Measurements from ENCODE around the gene RGS5.
A peak's percentile ranks its signal among the peaks of the same experiment; 100 is the strongest.

The RGS5 gene

GRCh38 chr1:163172596-163172995, 30.1 kb downstream of the RGS5 start:
- Histone ChIP-seq H3K9me3 (replicated peaks; ENCODE audit: insufficient read depth, low read length) (no peaks in the 10 kb centered on the region), H3F3A (ENCODE audit: insufficient read depth, low read length) (no peaks in the 10 kb centered on the region), H3K36me3 (replicated peaks; ENCODE audit: insufficient read depth, low read length) (no peaks in the 10 kb centered on the region), H3K9ac (ENCODE audit: low read length) (no peak overlapping the region), H4K20me1 (ENCODE audit: insufficient read depth, low read length) (no peaks in the 10 kb centered on the region), H3K4me2 (ENCODE audit: low read depth, low read length) (no peak overlapping the region), H3K27ac (ENCODE audit: low read length) (no peak overlapping the region), H3K9me2 (replicated peaks; ENCODE audit: insufficient read depth, low read length) (no peaks in the 10 kb centered on the region), H3K4me1 (ENCODE audit: low read length) (no peaks in the 10 kb centered on the region), H3K79me2 (ENCODE audit: low read length) (no peaks in the 10 kb centered on the region), H3K4me3 (ENCODE audit: low read length) (no peak overlapping the region), H3K27me3 (replicated peaks; ENCODE audit: insufficient read depth, low read length) (no peaks in the 10 kb centered on the region), H2AFZ (ENCODE audit: low read length) (no peak overlapping the region)
- TF ChIP-seq EZH2 (optimal IDR thresholded peaks at IDR 0.05; ENCODE audit: low read depth, low read length) (no peak), EZH2phosphoT487 (IDR thresholded peaks at IDR 0.05; ENCODE audit: low read length) (no peak), CTCF (IDR thresholded peaks at IDR 0.05; ENCODE audit: low read length) (no peak)
- no peak for DNase-seq

- no peak for DNase-seq
- Histone ChIP-seq H3K9me3 (replicated peaks; ENCODE audit: insufficient read depth, low read length) (no peaks in the 10 kb centered on the region), H3K4me3 (ENCODE audit: low read length) (no peak overlapping the region), H3K27me3 (replicated peaks; ENCODE audit: insufficient read depth, low read length) (no peaks in the 10 kb centered on the region), H3K36me3 (replicated peaks; ENCODE audit: insufficient read depth, low read length) (no peaks in the 10 kb centered on the region), H3K4me1 (ENCODE audit: low read length) (no peaks in the 10 kb centered on the region), H3K9me2 (replicated peaks; ENCODE audit: insufficient read depth, low read length) (no peaks in the 10 kb centered on the region), H3K9ac (ENCODE audit: low read length) (no peak overlapping the region), H4K20me1 (ENCODE audit: insufficient read depth, low read length) (no peaks in the 10 kb centered on the region), H3F3A (ENCODE audit: insufficient read depth, low read length) (no peaks in the 10 kb centered on the region), H3K4me2 (ENCODE audit: low read depth, low read length) (no peak overlapping the region), H3K79me2 (ENCODE audit: low read length) (no peaks in the 10 kb centered on the region), H3K27ac (ENCODE audit: low read length) (no peak overlapping the region), H2AFZ (ENCODE audit: low read length) (no peak overlapping the region)
- TF ChIP-seq EZH2 (optimal IDR thresholded peaks at IDR 0.05; ENCODE audit: low read depth, low read length) (no peak), EZH2phosphoT487 (IDR thresholded peaks at IDR 0.05; ENCODE audit: low read length) (no peak), CTCF (IDR thresholded peaks at IDR 0.05; ENCODE audit: low read length) (no peak)
These were observed 30.9 kb downstream of the RGS5 start for GRCh38 chr1:163171826-163172225.

GRCh38 chr1:163170975-163171676, 31.6 kb downstream of the RGS5 start:
- Histone ChIP-seq H3K4me3 (ENCODE audit: low read length) (no peak overlapping the region), H3K27ac (ENCODE audit: low read length) (no peak overlapping the region), H3F3A (ENCODE audit: insufficient read depth, low read length) (no peaks in the 10 kb centered on the region), H3K27me3 (replicated peaks; ENCODE audit: insufficient read depth, low read length) (no peaks in the 10 kb centered on the region), H2AFZ (ENCODE audit: low read length) (no peak overlapping the region), H3K9me2 (replicated peaks; ENCODE audit: insufficient read depth, low read length) (no peaks in the 10 kb centered on the region), H3K9ac (ENCODE audit: low read length) (no peak overlapping the region), H3K4me2 (ENCODE audit: low read depth, low read length) (no peak overlapping the region), H3K9me3 (replicated peaks; ENCODE audit: insufficient read depth, low read length) (no peaks in the 10 kb centered on the region), H3K79me2 (ENCODE audit: low read length) (no peaks in the 10 kb centered on the region), H3K36me3 (replicated peaks; ENCODE audit: insufficient read depth, low read length) (no peaks in the 10 kb centered on the region), H4K20me1 (ENCODE audit: insufficient read depth, low read length) (no peaks in the 10 kb centered on the region), H3K4me1 (ENCODE audit: low read length) (no peaks in the 10 kb centered on the region)
- TF ChIP-seq EZH2phosphoT487 (IDR thresholded peaks at IDR 0.05; ENCODE audit: low read length) = no peak
- no peak for TF ChIP-seq EZH2 (optimal IDR thresholded peaks at IDR 0.05; ENCODE audit: low read depth, low read length)
- TF ChIP-seq CTCF (IDR thresholded peaks at IDR 0.05; ENCODE audit: low read length) = peak; percentile 57
- peak; percentile 18 for DNase-seq
